Measurements from ENCODE around the gene LRSAM1.

LRSAM1 gene

DNA sequence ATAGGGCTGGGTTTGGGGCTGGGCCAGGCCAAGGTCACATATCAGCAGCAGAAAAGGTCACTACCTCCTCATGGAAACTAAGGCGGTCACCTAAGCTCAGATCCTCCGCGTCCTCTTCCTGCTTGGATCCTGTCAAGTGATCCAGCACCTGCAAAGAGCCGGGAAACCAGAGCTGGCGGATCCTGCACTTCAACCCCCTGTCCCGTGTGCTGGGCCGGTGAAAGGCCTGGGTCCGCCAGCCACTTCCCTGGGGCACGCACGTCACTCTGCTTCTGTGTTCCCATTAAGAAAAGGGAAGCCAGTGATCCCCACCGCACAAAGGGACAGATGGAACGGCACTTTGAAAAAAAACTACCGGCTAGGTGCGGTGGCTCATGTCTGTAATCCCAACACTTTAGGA lies 99.4 kb downstream of the LRSAM1 start:
- TF ChIP-seq GATA2 (IDR thresholded peaks at IDR 0.05; ENCODE audit: low read depth, low read length) (no peak), GATA3 (IDR thresholded peaks at IDR 0.05; ENCODE audit: low read depth, low read length) (no peak)

All from SH-SY5Y (cell line).